GM18505 (cell line): ENCODE measurements around the gene LGALS4.
"Not testable (repeated sequence)": the region's sequence is repeated elsewhere in the genome, so short reads cannot be mapped to it uniquely, and the experiment has no call there.

Experiments used
- ATAC-seq: cut with Tn5 transposase; IDR thresholded peaks from one replicate; pipeline ENCODE4 v1.9.1; 2021; ENCODE audit not compliant: unreplicated experiment
- POLR2A ChIP-seq: IDR thresholded peaks from 4 replicates; pipeline ENCODE4 v1.6.1; 2011; ENCODE audit warnings: borderline replicate concordance; ENCODE audit not compliant: insufficient read depth, insufficient read length; ENCODE audit errors: extremely low read depth

The LGALS4 gene

DNA sequence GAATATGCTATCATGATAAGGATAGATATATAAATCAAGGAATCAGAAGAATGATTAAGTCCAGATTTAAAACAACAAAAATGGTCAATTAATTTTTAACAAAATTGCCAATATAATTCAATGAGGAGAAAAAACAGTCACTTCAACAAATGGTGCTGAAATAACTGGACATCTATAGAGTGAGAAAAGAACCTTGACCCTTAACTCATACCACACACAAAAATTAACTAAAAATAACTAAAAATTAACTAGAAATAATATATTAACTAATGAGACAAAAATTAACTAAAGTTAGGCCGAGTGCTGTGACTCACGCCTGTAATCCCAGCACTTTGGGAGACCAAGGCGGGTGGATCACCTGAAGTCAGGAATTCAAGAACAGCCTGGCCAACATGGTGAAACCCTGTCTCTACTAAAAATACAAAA is 48.9 kb downstream of the LGALS4 start:
- ATAC-seq = no peak
- TF ChIP-seq POLR2A = no peak

DNA sequence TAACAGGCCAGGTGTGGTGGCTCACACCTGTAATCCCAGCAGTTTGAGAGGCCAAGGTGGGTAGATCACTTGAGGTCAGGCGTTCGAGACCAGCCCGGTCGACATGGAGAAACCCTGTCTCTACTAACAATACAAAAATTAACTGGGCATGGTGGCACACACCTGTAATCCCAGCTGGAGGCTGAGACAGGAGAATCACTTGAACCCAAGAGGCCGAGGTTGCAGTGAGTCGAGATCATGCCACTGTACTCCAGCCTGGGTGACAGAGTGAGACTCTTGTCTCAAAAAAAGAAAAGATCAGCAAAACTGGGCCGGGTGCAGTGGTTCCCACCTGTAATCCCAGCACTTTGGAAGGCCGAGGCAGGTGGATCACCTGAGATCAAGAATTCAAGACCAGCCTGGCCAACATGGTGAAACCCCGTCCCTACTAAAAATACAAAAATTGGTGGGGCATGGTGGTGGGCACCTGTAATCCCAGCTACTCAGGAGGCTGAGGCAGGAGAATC is 50.8 kb downstream of the LGALS4 start:
- not testable (repeated sequence) for ATAC-seq

DNA sequence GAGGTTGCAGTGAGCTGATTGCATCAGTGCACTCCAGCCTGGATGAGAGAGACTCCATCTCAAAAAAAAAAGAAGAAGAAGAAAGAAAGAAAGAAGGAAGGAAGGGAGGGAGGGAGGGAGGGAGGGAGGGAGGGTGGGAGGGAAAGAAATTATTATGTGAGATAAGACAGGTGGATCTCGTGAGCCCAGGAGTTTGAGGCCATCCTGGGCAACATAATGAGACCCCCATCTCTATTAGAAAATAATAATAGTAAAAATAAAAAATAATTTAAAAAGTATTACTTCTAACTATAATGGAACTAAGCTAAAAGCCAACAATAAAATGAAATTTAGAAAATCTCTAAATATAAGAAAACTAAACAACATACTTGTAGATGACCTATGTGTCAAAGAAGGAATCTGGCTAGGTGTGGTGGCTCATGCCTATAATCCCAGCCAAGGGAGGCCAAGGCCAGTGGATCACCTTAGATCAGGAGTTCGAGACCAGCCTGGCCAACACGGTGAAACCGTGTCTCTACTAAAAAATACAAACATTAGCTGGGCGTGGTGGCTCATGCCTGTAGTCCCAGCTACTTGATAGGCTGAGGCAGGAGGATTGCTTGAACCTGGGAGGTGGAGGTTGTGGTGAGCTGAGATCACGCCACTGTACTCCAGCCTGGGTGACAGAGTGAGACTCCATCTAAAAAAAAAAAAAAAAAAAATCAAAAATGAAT is 51.8 kb downstream of the LGALS4 start:
- not testable (repeated sequence) for ATAC-seq

DNA sequence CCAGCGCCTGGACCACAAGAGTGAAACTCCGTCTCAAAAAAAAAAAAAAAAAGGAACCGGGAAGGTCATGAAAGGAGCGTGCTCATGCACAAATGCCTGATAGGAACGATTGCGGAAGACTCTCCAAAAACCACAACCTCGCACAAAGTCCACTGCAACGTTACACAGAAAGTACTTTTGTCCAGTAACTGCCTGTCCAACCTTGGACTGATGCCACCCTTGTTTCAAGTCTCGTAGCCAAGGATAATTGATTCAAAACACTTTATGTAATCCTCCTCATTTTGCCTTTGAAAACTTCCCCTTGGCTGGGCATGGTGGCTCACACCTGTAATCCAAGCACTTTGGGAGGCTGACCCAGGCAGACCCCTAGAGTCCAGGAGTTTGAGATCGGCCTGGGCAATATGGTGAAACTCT is 53.1 kb downstream of the LGALS4 start:
- no peak for TF ChIP-seq POLR2A
- ATAC-seq = no peak

DNA sequence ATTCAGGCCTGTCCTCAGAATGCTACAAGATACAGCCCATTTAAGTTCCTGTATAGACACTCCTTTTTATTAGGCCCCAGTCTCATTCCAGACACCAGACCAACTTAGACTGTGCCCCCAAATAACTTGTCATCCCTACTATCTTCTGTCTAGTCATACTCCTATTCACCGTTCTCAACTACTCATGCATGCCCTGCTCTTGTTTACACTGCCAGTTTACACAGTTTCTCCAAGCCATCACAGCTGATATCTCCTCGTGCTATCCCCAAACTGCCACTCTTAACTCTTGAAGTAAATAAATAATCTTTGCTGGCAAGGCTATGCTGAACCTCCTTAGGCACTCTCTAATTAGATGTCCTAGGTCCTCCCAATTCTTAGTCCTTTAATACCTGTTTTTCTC is 58.5 kb downstream of the LGALS4 start:
- ATAC-seq = not testable (repeated sequence)

DNA sequence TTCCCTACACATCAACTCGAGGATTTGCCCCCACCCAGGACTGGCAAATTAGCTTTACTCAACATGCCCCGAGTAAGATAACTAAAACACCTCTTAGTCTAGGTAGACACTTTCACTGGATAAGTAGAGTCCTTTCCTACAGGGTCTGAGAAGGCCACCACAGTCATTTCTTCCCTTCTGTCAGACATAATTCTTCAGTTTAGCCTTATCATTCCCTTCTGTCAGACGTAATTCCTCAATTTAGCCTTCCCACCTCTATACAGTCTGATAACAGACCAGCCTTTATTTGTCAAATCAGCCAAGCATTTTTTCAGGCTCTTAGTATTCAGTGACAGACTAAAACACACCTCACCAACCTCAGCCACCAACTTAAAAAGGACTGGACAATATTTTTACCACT is 59.0 kb downstream of the LGALS4 start:
- ATAC-seq = not testable (repeated sequence)
